ENCODE results near the gene TRRAP.

Gene TRRAP

DNA sequence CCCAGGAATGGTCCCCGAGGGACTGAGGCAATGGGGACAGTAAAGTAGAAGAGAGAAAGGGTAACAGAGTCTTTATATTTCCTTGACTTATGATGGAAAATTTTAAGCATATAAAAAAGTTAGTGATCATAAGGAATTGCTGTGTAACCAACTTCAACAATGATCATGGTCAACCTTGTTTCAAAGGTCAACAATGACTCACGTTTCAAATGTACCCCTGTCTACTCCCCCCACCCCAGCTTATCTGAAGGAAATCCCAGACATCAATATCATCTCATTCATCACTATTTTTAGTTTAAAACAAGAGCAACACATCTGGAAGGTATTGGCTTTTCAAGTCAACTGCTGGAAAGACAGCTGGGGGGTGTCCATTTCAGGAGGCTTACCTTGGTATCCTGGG lies 172.6 kb downstream of the TRRAP start:
- DNase-seq (ENCODE audit: low read depth in 3 of 3): no peak

GRCh38 chr7:99054781-99055180 lies 176.4 kb downstream of the TRRAP start:
- no peak for DNase-seq (ENCODE audit: low read depth in 3 of 3)

- no peak for DNase-seq (ENCODE audit: low read depth in 3 of 3)
These were observed 182.9 kb downstream of the TRRAP start for GRCh38 chr7:99061001-99061776.
